ENCODE results near the gene PIR. TPM values are rescaled to one million over a fixed set of nuclear protein-coding genes. Genes with fewer than 3 reads are reported as not detected.

Gene PIR
- total RNA-seq, 1 donor from 2014 or later: 45.0 TPM

DNA sequence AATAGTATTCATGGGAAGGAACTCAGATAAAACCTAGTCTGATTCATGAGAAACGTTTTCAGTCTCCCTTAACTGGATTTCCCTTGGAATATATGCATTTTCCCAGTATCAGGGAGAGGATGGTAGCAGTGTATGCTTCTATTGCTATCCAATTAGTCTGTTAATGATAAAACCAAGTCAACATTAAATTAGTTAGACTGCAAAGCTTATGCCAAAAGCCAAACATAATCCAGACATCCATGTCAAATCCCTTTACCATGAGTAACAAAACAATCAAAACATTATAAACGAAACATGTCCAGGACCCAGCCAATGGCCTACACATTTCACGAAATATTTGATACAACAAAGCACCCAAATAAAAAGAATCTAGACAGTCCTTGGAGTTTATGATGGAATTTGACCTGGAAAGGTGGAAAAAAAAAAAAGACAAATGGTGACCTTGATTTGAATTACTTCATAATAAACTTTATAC is 74.4 kb downstream of the PIR start:
- Histone ChIP-seq H3K4me1 (peaks cover 4% of the 10 kb centered on the region), H3K36me3 (peaks cover 4% of the 10 kb centered on the region), H3K9me3 (ENCODE audit: low read depth) (no peaks in the 10 kb centered on the region), H3K4me2 (no peak overlapping the region), H3K27ac (no peak overlapping the region), H2AFZ (replicated peaks) (no peak overlapping the region), H3K4me3 (no peak overlapping the region), H3K79me2 (ENCODE audit: low read depth) (no peaks in the 10 kb centered on the region), H3K9ac (no peak overlapping the region), H4K20me1 (ENCODE audit: low read depth) (no peaks in the 10 kb centered on the region), H3F3A (ENCODE audit: low read depth) (no peaks in the 10 kb centered on the region), H3K27me3 (no peaks in the 10 kb centered on the region)
- Mint-ChIP-seq H3K27ac (no peak overlapping the region), H3K9me3 (peaks cover 25% of the 10 kb centered on the region), H3K27me3 (ENCODE audit: insufficient read depth, low read depth) (peaks cover 2% of the 10 kb centered on the region), H3K4me3 (no peak overlapping the region), H3K36me3 (peaks cover 29% of the 10 kb centered on the region), H3K4me1 (peaks cover 3% of the 10 kb centered on the region)
- DNase-seq (ENCODE audit: low spot score): no peak
- TF ChIP-seq, protein P1, sequence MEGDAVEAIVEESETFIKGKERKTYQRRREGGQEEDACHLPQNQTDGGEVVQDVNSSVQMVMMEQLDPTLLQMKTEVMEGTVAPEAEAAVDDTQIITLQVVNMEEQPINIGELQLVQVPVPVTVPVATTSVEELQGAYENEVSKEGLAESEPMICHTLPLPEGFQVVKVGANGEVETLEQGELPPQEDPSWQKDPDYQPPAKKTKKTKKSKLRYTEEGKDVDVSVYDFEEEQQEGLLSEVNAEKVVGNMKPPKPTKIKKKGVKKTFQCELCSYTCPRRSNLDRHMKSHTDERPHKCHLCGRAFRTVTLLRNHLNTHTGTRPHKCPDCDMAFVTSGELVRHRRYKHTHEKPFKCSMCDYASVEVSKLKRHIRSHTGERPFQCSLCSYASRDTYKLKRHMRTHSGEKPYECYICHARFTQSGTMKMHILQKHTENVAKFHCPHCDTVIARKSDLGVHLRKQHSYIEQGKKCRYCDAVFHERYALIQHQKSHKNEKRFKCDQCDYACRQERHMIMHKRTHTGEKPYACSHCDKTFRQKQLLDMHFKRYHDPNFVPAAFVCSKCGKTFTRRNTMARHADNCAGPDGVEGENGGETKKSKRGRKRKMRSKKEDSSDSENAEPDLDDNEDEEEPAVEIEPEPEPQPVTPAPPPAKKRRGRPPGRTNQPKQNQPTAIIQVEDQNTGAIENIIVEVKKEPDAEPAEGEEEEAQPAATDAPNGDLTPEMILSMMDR (IDR thresholded peaks at IDR 0.05): no peak
- no peak for TF ChIP-seq EZH2phosphoT487 (IDR thresholded peaks at IDR 0.05)
- no peak for TF ChIP-seq EZH2 (IDR thresholded peaks at IDR 0.05)

DNA sequence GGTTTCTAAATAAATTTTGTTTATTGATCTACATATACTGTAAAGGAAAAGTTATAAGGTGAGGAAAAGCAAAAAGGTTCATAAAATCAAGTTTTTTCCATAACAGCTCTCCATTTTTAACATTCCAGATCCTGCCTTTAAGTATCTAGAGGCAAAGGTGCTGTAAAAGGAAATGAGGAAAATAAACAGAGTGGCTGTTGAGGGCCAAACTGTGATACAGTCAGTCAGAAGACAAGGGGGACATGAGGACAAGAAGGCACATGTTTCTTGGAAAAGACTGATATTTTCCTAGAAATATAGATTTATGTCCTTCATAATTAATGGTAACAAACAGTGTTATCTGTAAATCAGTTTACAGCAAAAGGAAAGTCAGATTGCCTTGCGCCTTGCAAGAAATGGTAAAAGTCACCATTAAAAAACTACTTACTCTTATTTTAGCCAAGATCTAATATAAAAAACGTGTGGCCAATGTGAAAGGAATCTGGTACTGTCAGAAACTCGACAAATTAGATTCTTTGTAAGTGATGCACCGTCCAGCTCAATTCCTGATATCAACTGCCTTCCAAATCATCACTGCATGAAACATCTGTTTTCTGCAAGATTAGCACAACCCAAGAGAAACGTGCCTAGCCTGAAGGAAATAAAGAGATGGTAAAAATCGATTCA is 75.0 kb downstream of the PIR start:
- Histone ChIP-seq H3K4me3 (no peak overlapping the region), H3F3A (ENCODE audit: low read depth) (no peaks in the 10 kb centered on the region), H3K9ac (no peak overlapping the region), H3K79me2 (ENCODE audit: low read depth) (no peaks in the 10 kb centered on the region), H2AFZ (replicated peaks) (no peak overlapping the region), H4K20me1 (ENCODE audit: low read depth) (no peaks in the 10 kb centered on the region), H3K27ac (no peak overlapping the region), H3K4me1 (peaks cover 10% of the 10 kb centered on the region), H3K36me3 (peaks cover 4% of the 10 kb centered on the region), H3K4me2 (no peak overlapping the region), H3K27me3 (no peaks in the 10 kb centered on the region), H3K9me3 (ENCODE audit: low read depth) (no peaks in the 10 kb centered on the region)
- Mint-ChIP-seq H3K27ac (no peak overlapping the region), H3K4me1 (peaks cover 9% of the 10 kb centered on the region), H3K27me3 (ENCODE audit: insufficient read depth, low read depth) (peaks cover 2% of the 10 kb centered on the region), H3K9me3 (peaks cover 25% of the 10 kb centered on the region), H3K36me3 (peaks cover 26% of the 10 kb centered on the region), H3K4me3 (no peak overlapping the region)
- DNase-seq (ENCODE audit: low spot score): no peak
- TF ChIP-seq EZH2phosphoT487 (IDR thresholded peaks at IDR 0.05) (no peak), EZH2 (IDR thresholded peaks at IDR 0.05) (no peak)
- TF ChIP-seq, protein P1 (IDR thresholded peaks at IDR 0.05): no peak

DNA sequence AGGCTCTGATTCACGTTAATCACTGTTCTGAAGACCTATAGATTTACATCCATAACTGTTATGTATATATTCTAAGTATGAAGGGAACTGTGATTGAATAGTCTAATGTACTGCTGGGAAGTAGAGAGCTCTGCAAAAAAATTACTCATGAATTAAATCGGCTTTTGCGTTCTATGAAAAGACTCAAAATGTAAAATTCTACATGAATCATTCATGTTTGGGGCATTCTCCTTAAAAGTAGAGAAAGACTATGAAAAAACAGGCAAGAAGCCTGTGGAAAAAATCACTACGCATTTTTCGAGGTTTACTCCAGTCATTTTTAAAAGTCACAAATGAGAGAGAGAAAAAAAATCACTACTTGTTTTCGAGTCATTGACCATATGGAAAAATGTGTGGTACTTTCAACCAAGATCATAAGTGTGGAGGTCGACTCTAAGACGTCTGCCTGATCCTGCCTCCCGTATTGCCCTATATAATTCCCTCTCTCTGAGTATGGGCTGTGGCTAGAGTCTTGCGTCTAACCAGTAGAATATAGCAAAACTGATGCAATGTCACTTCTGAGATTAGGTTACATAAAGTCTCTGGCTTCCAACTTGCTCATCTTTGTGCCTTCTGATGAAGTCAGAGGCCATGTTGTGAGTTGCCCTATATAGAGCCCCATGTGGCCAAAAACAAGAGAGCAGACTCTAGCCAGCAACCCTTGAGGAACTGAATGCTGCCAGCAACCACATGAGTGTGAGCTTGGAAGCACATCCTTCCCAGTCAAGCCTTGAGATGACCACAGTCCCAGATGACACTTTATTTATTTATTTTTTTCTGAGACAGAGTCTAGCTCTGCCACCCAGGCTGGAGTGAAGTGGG is 76.8 kb downstream of the PIR start:
- Histone ChIP-seq H3K36me3 (peaks cover 4% of the 10 kb centered on the region), H4K20me1 (ENCODE audit: low read depth) (no peaks in the 10 kb centered on the region), H3F3A (ENCODE audit: low read depth) (no peaks in the 10 kb centered on the region), H2AFZ (replicated peaks) (no peak overlapping the region), H3K4me3 (no peak overlapping the region), H3K9ac (no peak overlapping the region), H3K4me1 (peaks cover 22% of the 10 kb centered on the region), H3K27me3 (no peaks in the 10 kb centered on the region), H3K4me2 (no peak overlapping the region), H3K27ac (no peak overlapping the region), H3K79me2 (ENCODE audit: low read depth) (no peaks in the 10 kb centered on the region), H3K9me3 (ENCODE audit: low read depth) (no peaks in the 10 kb centered on the region)
- H3K36me3 Mint-ChIP-seq: peaks cover 19% of the 10 kb centered on the region
- no peak overlapping the region for H3K4me3 Mint-ChIP-seq
- TF ChIP-seq EZH2phosphoT487 (IDR thresholded peaks at IDR 0.05) (no peak), EZH2 (IDR thresholded peaks at IDR 0.05) (no peak)
- TF ChIP-seq, protein P1 (IDR thresholded peaks at IDR 0.05): no peak
- peaks cover 24% of the 10 kb centered on the region for H3K4me1 Mint-ChIP-seq
- peaks cover 15% of the 10 kb centered on the region for H3K9me3 Mint-ChIP-seq
- no peak overlapping the region for H3K27ac Mint-ChIP-seq
- peaks cover 4% of the 10 kb centered on the region for H3K27me3 Mint-ChIP-seq (ENCODE audit: insufficient read depth, low read depth)
- no peak for DNase-seq (ENCODE audit: low spot score)
